ENCODE results near the gene ZNF48. TPM values are rescaled to one million over a fixed set of nuclear protein-coding genes. Genes with fewer than 3 reads are reported as not detected.

Gene ZNF48
- total RNA-seq, 1 donor from 2014 or later: 6.1 TPM

DNA sequence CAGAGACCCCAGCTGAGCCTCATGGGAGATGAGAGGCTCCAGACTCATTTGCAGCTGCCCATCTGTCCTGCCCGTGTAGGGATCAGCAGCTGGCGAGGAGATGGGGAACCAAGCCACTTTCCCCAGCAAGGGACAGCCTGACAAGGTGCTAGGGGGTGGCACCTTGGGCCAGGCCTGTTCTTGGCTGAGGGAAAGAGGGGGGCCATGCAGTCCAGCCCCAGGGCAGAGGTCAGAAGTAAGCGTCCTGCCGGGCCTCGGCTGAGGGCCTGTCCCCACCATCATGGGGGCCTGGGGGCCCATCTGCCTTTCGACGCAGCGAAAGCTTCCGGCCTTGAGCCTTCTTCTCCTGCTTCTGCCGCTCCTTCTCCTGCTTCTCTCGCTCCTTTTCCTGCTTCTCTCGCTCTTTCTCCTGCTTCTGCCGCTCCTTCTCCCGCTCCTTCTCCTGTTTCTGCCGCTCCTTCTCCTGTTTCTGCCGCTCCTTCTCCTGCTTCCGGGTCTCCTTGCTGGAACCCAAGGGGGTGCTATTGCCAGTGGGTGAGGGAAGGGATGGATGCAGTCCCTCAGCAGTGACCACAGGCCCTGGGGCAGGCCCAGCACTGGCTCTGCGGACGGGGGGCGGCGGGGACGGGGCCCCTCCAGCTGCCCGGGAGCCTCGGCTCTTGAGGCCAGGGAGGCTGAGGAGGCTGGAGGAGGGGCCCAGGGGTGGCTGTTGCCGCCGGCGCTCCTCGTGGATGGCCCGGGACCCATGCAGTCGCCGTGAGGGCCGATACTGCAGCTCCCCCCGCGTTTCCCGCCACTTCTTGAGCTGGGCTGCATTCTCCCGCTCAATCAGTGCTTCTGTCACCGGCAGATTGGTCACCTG lies 37.3 kb upstream of the ZNF48 start:
- no peak for DNase-seq (ENCODE audit: low spot score)
- intact Hi-C loops (cut with DNase I): no loop called here

DNA sequence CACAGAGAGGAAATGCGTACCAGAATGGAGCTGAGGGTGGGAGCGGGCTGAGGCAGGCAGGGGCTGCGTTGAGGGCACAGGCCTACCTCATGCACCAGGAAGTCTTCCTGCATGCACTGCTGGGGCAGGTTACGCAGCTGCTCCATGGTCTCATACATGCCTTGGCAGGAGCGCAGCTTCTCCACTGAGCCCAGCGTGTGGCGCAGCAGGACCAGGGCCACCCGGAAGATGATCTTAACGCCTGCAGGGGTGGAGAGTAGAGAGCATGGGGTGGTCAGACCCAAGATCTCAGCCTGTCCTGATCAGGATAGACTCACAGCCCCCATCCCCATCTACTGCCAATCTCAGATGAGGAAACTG lies 36.7 kb upstream of the ZNF48 start:
- no peak for DNase-seq (ENCODE audit: low spot score)
- intact Hi-C loops (cut with DNase I): no loop called here

DNA sequence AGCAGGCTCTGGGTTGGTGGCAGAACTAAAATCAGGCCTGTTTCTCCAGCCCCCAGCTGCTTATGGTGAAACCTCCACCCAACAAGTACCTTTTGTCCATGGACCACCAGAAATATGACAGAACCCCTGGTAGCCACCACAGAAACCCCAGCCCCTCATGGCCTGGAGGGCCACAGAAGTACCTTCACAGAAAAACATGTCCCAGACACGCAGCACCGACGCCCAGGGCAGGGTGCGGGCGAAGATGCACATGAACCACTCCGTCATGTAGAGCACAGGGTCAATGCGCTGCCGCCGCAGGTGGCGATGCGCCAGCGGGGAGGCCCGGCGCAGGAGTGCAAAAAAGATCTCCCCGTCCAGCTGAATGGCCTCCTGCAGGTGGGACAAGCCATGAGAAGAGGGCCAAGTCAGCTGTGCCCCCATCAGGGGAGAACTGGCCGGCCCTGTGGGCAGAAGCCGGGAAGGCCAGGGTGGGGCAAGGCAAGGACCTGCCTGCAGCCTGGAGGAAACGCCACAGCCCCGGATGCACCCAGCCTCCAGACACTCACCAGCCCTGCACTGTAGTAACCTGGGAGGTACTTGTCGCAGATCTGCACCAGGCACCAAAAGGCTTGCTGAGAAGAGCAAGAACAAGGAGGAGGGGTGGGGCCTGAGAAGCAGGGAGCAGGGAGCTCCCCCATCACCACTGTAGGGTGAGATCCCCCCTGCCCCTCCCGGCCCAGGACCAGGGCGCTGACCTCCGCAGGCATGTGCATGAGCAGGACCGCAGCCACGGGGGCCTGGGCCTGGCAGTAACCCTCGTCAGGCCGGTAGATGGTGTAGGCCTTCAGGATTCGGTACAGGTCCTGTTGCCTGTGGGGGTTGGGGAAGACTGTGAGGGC lies 36.0 kb upstream of the ZNF48 start:
- DNase-seq (ENCODE audit: low spot score): no peak
- intact Hi-C loops (cut with DNase I): no loop called here

DNA sequence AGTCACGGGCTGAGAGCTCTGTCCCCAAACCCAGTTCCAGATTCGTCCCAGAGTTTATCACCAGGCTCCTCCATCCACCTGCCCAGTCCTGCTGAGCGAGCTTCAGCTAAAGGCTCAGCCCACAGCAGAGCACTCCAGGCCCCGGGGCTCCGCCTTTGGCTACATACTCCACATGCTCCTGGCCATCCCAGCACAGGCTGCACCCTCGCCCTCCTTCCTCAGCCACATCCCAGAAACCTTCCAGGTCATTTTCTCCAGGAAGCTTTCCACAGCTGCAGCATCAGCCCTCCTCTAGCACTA lies 35.4 kb upstream of the ZNF48 start:
- no peak for DNase-seq (ENCODE audit: low spot score)
- intact Hi-C loops (cut with DNase I): no loop called here

DNA sequence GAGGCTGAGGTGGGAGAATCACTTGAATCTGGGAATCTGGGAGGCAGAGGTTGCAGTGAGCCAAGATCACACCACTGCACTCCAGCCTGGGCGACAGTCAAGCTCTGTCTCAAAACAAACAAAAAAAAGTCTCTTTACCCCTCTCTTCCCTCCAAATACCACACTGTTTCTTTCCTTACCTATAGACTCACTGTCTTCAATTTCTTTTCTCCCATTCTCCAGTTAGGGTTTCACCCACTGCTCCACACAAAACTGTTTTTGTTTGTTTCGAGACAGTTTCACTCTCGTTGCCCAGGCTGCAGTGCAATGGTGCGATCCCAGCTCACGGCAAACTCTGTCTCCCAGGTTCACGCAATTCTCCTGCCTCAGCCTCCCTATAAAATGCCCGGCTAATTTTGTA lies 34.0 kb upstream of the ZNF48 start:
- DNase-seq (ENCODE audit: low spot score): no peak
- intact Hi-C loops (cut with DNase I): no loop called here

DNA sequence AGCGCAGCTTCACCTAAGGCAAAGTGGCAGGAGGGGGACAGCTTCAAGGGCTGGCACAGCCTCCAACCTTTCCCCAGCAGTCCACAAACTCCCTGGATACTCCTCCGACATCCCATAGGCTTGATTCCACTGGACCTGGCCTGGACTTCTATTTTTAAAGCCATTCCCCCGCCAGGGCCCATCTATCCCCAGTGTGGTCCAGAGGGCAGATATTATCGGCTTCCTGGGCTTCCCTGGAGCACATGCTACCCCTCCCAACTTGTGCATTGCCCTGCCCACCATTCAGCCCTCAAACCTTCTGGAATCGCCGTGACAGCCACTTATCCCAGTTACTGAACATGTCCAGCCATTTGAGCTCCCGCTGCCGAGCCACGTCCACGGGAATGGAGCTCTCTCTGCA lies 30.0 kb upstream of the ZNF48 start:
- DNase-seq (ENCODE audit: low spot score): no peak
- intact Hi-C loops (cut with DNase I): no loop called here

DNA sequence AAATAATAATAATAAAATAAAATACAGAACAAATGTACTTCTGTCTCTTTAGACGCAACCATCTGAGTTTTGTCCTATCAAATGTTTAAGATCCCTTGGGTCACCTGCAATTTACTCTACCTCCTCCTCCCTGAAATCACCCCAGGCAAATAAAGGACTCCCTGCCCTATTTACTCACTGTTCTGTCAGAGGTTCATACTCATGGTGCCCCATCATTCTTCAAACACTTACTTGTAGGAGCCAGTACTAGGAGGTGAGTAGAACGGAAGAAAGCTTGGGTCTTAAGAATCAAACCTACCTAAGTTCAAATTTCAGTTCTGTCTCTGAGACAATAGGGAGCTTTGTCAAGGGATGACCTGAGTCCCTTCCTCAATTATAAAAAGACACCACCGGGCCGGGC lies 28.7 kb upstream of the ZNF48 start:
- intact Hi-C loops (cut with DNase I): no loop called here
- DNase-seq (ENCODE audit: low spot score): no peak

DNA sequence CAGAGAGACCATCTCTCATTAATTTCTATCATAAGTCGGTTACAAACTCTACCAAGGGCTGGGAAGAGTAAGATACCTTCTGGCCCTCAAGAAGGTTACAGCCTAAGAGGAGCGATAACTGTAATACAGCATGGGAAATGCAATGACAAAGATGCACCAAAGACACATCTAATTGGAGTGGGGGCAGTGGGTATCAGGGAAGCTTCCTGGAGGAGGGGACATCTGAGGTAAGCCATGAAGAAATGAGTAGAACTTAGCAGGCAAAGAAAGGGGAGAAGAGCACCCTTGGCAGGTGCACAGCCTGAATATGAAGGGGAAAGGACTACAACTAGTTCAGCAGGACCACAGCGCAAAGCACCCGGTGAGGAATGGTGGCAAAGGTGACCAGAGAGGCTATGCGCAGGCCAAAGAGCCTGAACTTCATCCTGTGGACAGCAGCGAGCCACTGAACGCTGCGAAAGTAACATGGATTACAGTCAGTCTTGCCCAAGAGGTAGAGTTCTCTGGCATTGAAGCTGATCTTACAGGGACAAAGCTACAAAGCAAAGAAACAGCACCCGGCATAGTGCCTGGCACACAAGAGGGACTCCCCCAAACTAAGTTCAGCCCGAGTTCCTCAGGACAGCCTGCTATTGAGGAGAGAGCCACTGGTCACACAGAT lies 27.7 kb upstream of the ZNF48 start:
- DNase-seq (ENCODE audit: low spot score): no peak
- intact Hi-C loops (cut with DNase I): no loop called here

DNA sequence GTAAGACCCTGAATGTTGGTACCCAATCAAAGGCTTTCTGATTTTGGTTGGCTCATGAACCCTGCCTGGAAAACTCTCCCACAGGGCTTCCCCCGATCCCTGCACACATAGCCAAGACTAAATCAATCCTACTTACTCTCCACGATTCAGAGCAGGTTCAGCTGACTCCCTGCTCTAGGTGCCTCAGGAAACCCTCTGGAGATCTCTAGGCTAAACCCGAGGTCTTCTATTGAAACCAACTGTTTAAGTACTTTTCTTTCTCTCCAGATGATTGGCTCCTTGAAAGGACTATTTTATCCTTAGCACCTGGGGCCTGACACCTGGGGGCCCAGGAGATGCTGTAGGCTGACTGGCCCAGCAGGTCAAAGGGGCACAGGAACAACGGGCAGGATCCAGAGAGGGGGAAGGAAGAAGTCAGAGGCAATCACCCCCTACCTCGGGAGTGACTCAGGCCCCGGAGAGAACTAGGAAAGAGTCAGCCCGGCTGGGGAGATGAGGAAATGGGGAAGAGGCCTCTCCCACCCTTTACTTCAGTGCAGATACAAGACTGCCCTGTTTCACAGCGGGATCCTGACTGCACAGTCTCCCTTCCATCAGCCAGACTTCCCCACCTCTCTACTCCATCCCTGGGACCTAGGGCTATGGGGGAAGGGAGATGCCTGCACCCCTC lies 27.0 kb upstream of the ZNF48 start:
- intact Hi-C loops (cut with DNase I): no loop called here
- no peak for DNase-seq (ENCODE audit: low spot score)

DNA sequence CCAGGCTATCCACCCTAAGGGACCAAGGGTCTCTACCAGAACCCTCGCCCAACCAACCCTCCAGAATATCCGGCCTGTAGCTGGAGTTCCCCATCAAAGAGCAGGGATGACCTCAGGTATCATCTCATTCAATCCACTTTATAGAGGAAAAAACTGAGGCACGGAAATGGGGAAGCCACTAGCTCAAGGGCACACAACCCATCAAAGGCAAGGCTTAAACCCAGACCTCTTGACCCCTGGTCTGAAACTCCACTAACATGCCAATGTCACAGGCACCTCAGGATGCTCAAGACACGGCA lies 26.5 kb upstream of the ZNF48 start:
- DNase-seq (ENCODE audit: low spot score): no peak
- intact Hi-C loops (cut with DNase I): no loop called here

DNA sequence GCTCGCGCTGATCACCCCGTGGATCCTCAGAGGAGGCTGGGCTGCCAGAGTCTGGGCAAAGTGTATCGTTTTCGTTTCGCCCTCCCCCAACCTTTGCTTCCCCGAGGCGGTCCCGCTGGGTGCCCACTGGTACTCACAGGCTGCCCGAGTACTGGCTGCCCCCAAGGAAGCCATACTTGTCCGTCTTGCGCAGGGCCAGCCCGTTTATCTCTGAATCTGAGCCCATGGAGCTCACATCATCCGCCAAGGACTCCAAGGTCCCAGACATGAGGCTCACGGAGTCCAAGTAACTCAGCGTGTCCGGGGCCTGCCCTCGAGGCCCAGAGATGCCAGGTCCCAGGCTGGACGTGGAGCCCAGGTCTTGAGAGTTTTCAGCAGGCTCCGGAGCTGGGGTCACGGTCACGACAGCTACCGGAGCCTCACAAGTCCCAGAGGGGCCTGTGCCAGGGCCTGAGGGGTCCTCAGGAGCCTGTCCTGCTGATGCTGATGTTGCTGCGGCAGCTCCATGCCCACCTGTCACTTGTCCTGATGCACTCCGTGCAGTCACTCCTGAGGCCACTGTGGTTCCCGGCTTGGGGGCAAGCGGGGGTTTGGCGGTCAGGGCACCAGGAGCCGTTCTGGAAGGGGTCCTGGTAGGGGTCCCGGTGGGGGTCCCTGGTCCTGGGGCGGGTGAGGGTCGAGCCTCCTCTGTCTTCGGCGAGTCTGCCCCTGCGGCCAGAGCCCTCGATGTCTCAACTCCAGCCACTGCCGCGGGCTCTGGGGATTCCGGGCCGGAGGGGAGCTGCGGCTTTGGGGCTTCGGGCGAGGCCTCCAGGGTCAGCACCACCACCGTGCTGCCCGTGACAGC lies 25.9 kb upstream of the ZNF48 start:
- intact Hi-C loops (cut with DNase I): no loop called here
- no peak for DNase-seq (ENCODE audit: low spot score)

DNA sequence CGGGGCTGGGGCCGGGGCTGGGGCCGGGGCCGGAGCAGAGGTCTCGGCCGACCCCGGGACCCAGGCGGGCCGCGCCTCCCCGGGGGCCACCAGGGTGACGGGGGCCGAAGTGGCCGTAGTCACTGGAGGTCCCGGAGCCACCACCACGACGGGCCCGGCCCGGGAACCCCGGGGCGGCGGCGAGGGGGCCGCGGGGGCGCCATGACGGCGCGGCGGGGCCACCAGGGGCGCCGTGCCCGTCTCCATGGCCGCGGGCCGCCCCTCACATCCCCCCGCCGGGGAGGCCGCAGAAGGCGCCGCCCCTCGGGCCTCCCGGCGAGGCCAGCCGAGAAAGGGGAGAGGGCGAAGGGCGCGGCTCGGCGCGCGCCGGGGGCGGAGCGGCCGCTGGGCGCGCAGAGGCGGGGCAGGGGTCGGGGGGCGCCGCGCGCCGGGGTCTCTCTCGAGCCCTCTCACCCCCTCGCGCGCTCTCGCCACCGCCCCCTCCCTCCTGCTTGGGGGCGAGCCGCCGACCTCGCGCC lies 25.2 kb upstream of the ZNF48 start:
- intact Hi-C loops (cut with DNase I): no loop called here
- no peak for DNase-seq (ENCODE audit: low spot score)

DNA sequence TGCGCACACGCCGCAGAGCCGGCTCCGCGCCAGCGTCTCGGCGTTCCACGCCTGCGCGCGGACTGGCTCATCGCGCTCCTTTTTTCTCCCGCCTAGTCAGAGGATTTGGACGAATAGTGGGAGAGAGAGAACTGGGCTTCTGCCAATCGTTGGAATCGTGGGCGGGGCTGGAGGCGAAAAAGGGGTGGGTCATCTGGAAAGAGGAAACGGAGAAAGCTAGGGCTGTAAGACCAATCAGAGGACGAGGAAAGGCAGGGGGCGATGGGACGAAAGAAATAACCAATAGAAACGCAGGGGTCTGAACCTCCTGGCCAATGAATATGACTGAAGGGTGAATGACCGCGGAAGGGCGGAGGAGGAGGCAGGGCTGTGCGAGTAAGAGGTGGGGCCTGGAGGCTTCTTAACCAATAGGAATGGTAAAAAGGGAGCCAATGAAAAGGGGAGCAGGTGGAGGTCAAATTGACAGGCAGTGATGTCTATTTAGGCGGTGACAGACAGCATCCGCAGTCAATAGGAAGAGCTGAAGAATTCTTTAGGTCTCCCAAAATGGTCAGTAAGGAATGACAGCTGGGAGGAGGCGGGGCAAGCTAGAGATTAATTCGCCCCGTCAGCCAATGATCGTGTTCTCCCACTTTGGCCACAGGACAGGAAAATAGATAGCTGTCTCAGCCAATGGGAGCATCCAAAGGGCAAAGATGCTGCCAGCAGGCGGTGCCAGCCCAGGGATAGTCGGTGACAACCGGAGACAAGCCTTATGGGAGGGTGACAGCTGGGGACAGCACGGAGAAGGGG lies 24.6 kb upstream of the ZNF48 start, which contains the start of gene TBC1D10B:
TBC1D10B (minus strand) TSS at position 39 of the 792 bp plus-strand sequence. CDS start 311 bp downstream, outside the sequence.
- DNase-seq (ENCODE audit: low spot score): peak; percentile 98
- intact Hi-C loops (cut with DNase I): no loop called here

DNA sequence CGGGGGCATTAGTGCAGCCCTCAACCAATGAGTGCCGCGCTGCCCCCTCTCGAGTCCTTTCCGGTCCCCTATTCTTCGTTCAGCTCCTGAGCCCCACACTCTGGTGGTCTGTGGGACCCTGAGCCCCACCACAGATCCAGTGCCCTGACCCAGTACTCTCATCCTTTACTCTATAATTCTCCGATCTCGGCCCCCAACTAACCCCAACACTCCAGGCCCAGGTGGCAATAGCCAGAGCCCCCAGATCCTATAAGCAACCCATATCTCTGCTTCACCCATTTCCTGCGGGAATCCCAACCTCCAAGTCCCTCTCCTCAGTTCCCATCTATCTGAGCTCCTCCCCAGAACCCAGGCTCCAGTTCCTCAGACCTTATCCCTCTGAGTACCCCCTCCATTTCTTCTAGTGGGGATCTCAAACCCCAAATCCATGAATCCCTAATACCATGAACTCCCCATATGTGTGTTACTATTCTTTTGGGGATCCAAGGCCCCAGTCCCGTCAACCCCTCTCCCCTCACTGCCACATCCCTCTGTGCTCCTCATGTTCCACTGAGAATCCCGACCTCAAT lies 23.9 kb upstream of the ZNF48 start:
- DNase-seq (ENCODE audit: low spot score): no peak

DNA sequence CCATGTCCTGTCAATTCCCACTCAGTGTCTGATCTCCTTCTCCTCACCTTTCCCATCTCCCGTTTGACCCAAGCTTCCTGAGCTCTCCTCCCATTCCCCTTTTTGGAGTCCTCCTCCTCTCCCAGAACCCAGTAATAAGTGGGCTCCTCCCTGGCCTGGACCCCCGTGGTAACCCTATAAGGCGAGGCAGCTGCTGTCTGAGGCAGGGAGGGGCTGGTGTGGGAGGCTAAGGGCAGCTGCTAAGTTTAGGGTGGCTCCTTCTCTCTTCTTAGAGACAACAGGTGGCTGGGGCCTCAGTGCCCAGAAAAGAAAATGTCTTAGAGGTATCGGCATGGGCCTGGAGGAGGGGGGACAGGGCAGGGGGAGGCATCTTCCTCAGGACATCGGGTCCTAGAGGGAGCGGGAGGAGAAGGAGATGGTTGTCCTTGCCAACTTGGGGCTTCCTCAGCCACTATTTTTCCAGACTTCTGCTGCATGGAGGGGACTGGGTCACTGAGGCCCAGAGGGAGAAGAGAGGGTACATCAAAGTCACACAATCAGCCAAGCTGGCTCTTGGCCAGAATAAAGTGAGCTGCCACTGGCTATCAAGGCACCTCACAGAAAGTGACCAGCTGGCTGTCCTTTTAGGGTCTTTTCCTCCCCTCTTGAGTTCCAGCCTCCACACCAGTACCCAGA lies 23.0 kb upstream of the ZNF48 start:
- no peak for DNase-seq (ENCODE audit: low spot score)
- intact Hi-C loops (cut with DNase I): no loop called here

More for the DNA sequence above, 23.9 kb upstream of the ZNF48 start:
- intact Hi-C loops (cut with DNase I): no loop called here

DNA sequence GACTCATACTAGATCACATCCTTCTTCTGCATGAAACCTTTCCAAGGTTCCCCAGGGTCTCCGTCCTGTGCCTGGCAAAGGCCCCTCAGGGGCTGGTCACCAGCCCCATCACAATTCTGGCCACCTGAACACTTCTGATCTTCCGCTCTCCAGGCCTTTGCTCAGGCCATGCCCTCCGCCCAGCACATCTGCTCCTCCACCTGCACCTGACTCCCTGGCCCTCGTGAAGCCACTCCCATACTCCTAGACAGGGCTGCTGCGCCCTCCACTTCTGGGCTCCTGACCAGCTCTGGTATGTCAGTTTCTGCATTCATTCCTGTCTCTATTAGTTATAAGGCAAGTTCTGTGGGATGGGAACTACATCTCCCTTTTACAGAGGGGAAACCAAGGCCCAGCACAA lies 22.5 kb upstream of the ZNF48 start:
- intact Hi-C loops (cut with DNase I): no loop called here

DNA sequence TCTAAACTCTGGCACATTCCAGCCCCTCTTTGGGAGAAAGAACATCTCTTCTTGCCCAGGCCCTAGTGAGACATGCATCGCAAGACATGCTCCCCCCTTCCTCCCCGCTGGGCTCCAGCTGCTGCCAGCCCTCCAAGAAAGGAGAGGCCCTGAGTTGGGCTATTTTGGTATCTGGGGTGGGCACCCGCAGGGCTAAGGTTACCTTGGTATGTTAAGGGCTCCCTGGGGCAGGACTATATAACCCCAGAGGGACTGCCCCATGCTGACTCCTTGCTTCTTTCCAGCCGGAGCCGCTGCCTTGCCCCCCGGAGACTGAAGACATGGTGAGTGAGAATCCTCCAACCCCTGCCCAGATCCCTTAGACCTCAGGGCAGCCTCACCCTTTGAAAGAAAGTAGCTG lies 20.7 kb upstream of the ZNF48 start, which contains the start of gene MYL11:
MYL11 (plus strand) TSS at position 265 of the 400 bp plus-strand sequence; CDS start at position 321, 56 bp downstream.
- intact Hi-C loops (cut with DNase I): no loop called here
- no peak for DNase-seq (ENCODE audit: low spot score)

More for the DNA sequence above, 22.5 kb upstream of the ZNF48 start:
- no peak for DNase-seq (ENCODE audit: low spot score)
